Tibial nerve (tissue), 4 donors: ENCODE data around the gene KCNQ1. TPM values are rescaled to one million over a fixed set of nuclear protein-coding genes. Genes with fewer than 3 reads are reported as not detected.

Source experiments
- DNase-seq, 2 donors: peaks; one replicate each; pipeline ENCODE4 v3.0.0-alpha.2; 2019; ENCODE audit warnings: low spot score in 2 of 2
- H3K27ac ChIP-seq, 4 donors: fragments of 200-600 bp; sonication (generic) in 3 of 4; one replicate each; pipeline ENCODE4 v1.5.1; 2017 to 2019; ENCODE audit warnings: mild to moderate bottlenecking in 1 of 4
- H3K27me3 ChIP-seq, 2 donors: fragments of 200-600 bp; sonication (generic) in 1 of 2; one replicate each; pipeline versions ENCODE4 v1.5.1 to v1.6.0; 2017 to 2019
- H3K36me3 ChIP-seq, 3 donors: fragments of 200-600 bp; sonication (generic); one replicate each; pipeline ENCODE4 v1.5.1; 2018 to 2019
- H3K4me1 ChIP-seq, 4 donors: fragments of 200-600 bp; sonication (generic) in 3 of 4; one replicate each; pipeline ENCODE4 v1.5.1; 2017 to 2019
- H3K4me3 ChIP-seq, 4 donors: fragments of 200-600 bp; sonication (generic) in 3 of 4; one replicate each; pipeline ENCODE4 v1.5.1; 2017 to 2019; ENCODE audit warnings: mild to moderate bottlenecking in 1 of 4, moderate library complexity in 1 of 4
- H3K9me3 ChIP-seq, 4 donors: fragments of 200-600 bp; sonication (generic) in 3 of 4; one replicate each; pipeline ENCODE4 v1.5.1; 2017 to 2019
- EP300 ChIP-seq, 2 donors: sonication (generic); formaldehyde crosslinking; IDR thresholded peaks; one replicate each; pipeline ENCODE4 v1.6.1; 2017; ENCODE audit warnings: antibody characterized with exemption in 2 of 2, mild to moderate bottlenecking in 1 of 2
- POLR2A ChIP-seq, 2 donors: fragments of 450-650 bp; IDR thresholded peaks; one replicate each; pipeline ENCODE4 v1.6.1; 2017; ENCODE audit warnings: antibody characterized with exemption in 2 of 2, mild to moderate bottlenecking in 2 of 2, moderate library complexity in 2 of 2
- WGBS, 2 donors: methylation state at CpG; one replicate each; pipeline ENCODE4 v1.1.5; 2018; 5-methylcytosine and 5-hydroxymethylcytosine counted together
- total RNA-seq, 4 donors: library from RNA; depleted of rRNA; stranded (reverse); fragments of >200 nt; gene quantifications; one replicate each; pipeline ENCODE4 v1.1.0, GENCODE V29; 2016
- TF ChIP-seq, protein P1 (sequence below), 5 experiments: fragments of 200-600 bp in 3 of 5; fragments of 450-650 bp in 2 of 5; sonication (generic) in 3 of 5; IDR thresholded peaks; one replicate each; pipeline ENCODE4 v1.5.1; 2016 to 2019; ENCODE audit warnings: antibody characterized with exemption in 5 of 5, mild to moderate bottlenecking in 3 of 5, moderate library complexity in 2 of 5

Gene KCNQ1
- total RNA-seq, 4 donors from 2014 or later, result 3.5 to 11.4 (median 7.5) TPM

DNA sequence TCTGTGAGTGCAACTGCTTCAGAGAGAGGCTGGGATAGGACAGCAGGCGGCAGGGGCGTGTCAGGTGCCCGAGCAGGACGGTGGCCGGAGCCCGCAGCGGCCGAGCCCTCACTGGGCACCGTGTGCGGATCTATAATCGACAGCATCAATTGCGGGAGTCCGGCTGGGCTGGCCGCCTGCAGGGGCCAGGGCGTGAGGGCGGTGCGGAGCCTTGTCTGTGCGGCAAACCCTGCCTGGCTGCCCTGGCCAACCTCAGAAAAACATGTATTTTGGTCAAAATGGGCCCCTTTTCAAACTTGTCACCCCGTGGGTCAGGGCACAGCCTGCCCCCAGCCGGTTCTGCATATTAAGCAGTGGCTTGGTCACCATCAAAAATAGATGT, 346.3 kb downstream of the KCNQ1 start:
- TF ChIP-seq POLR2A (IDR thresholded peaks at IDR 0.05) (no peak), EP300 (IDR thresholded peaks at IDR 0.05) (no peak)
- TF ChIP-seq, protein P1, sequence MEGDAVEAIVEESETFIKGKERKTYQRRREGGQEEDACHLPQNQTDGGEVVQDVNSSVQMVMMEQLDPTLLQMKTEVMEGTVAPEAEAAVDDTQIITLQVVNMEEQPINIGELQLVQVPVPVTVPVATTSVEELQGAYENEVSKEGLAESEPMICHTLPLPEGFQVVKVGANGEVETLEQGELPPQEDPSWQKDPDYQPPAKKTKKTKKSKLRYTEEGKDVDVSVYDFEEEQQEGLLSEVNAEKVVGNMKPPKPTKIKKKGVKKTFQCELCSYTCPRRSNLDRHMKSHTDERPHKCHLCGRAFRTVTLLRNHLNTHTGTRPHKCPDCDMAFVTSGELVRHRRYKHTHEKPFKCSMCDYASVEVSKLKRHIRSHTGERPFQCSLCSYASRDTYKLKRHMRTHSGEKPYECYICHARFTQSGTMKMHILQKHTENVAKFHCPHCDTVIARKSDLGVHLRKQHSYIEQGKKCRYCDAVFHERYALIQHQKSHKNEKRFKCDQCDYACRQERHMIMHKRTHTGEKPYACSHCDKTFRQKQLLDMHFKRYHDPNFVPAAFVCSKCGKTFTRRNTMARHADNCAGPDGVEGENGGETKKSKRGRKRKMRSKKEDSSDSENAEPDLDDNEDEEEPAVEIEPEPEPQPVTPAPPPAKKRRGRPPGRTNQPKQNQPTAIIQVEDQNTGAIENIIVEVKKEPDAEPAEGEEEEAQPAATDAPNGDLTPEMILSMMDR (IDR thresholded peaks at IDR 0.05), result no peak
- Histone ChIP-seq H3K4me3 (peak overlapping the region; percentile 21 to 51 (median 36)), H3K9me3 (peaks cover 0 to 5% (median 0%) of the 10 kb centered on the region in 4 donors), H3K27ac (peak overlapping the region in 1 of 4 donors; percentile 64), H3K4me1 (peaks cover 0 to 16% (median 3%) of the 10 kb centered on the region in 4 donors), H3K27me3 (no peaks in the 10 kb centered on the region), H3K36me3 (no peaks in the 10 kb centered on the region)
- WGBS, 2 donors, result 58 to 70% methylated on average over 13 to 19 of the region's 20 CpGs
- DNase-seq, result peak in 1 of 2 donors; percentile 4

GRCh38 chr11:2791521-2792380, 346.9 kb downstream of the KCNQ1 start:
- TF ChIP-seq, protein P1 (IDR thresholded peaks at IDR 0.05), result no peak
- TF ChIP-seq POLR2A (IDR thresholded peaks at IDR 0.05) (no peak), EP300 (IDR thresholded peaks at IDR 0.05) (no peak)
- no peaks in the 10 kb centered on the region for H3K9me3 ChIP-seq

DNA sequence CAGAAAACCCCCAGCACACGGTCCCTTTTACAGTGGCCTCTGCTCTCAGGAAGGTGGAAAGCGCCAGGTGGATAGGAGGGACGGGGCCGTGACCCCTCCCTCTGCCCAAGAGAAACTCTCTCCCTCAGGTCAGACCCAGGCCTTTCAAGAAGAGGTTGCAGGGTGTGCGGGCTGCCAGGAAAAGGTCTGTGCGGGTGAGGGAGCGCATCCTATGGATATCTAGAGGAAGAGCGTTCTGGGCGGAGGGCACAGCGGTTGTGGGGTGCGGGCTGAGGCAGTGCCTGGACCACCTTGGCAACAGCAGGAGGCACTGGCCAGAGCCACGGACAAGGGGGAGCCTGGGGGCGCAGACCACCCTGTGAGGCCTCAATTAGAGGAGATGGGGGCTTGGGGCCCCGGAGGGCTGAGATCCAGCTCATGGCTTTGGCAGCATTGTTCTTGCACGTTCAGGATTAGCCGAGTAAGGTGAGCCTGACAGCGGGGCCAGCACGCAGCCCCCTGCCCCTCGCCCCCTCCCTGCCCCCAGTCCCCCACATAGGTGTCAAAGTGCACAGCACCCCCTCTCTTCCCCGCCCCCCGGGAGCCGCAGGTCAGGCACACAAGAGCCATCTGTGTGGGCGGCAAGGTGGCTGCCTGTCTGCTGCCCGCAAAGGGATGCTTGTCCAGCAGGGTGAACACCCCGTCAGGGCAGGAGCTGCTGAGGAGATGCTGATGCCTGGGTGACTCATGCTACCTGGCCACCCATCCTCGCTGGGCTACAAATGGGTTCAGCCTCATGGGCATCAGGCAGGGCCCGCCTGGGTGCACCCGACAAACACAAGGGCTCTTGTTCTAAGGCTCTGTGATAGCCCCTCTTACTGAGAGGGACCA, 347.8 kb downstream of the KCNQ1 start:
- H3K36me3 ChIP-seq, result no peaks in the 10 kb centered on the region
- H3K27ac ChIP-seq, result peak overlapping the region in 1 of 4 donors; percentile 64
- peaks cover 0 to 16% (median 3%) of the 10 kb centered on the region in 4 donors for H3K4me1 ChIP-seq
- no peaks in the 10 kb centered on the region for H3K9me3 ChIP-seq
- DNase-seq, result peak in 1 of 2 donors; percentile 11
- TF ChIP-seq EP300 (IDR thresholded peaks at IDR 0.05) (no peak), POLR2A (IDR thresholded peaks at IDR 0.05) (no peak)
- TF ChIP-seq, protein P1 (IDR thresholded peaks at IDR 0.05), result no peak
- H3K4me3 ChIP-seq, result no peak overlapping the region
- H3K27me3 ChIP-seq, result no peaks in the 10 kb centered on the region
- whole genome bisulfite sequencing, 2 donors, result 85 to 92% methylated on average over 22 to 27 of the region's 28 CpGs

More at GRCh38 chr11:2791521-2792380, 346.9 kb downstream of the KCNQ1 start:
- 6 to 12% methylated on average over 42 to 69 of the region's 71 CpGs for WGBS, 2 donors
- no peaks in the 10 kb centered on the region for H3K27me3 ChIP-seq
- peak overlapping the region; percentile 21 to 51 (median 36) for H3K4me3 ChIP-seq
- peaks cover 0 to 16% (median 3%) of the 10 kb centered on the region in 4 donors for H3K4me1 ChIP-seq
- peak overlapping the region in 2 of 4 donors; percentile 62 to 64 for H3K27ac ChIP-seq
- peak in 1 of 2 donors; percentile 15 for DNase-seq
- H3K36me3 ChIP-seq, result no peaks in the 10 kb centered on the region

GRCh38 chr11:2793701-2794045, 348.9 kb downstream of the KCNQ1 start:
- no peak overlapping the region for H3K4me3 ChIP-seq
- 88 to 90% methylated on average over 4 of the region's 4 CpGs for WGBS, 2 donors
- TF ChIP-seq POLR2A (IDR thresholded peaks at IDR 0.05) (no peak), EP300 (IDR thresholded peaks at IDR 0.05) (no peak)
- TF ChIP-seq, protein P1 (IDR thresholded peaks at IDR 0.05), result no peak
- H3K4me1 ChIP-seq, result peaks cover 0 to 16% (median 3%) of the 10 kb centered on the region in 4 donors
- DNase-seq, result no peak
- H3K9me3 ChIP-seq, result no peaks in the 10 kb centered on the region
- no peaks in the 10 kb centered on the region for H3K36me3 ChIP-seq
- H3K27ac ChIP-seq, result no peak overlapping the region
- no peaks in the 10 kb centered on the region for H3K27me3 ChIP-seq
